Esophagus muscularis mucosa (tissue), 4 donors: ENCODE results near the gene CCBE1. TPM values are rescaled to one million over a fixed set of nuclear protein-coding genes. Genes with fewer than 3 reads are reported as not detected.

Experiments used
- DNase-seq: peaks from one replicate; pipeline ENCODE4 v3.0.0-alpha.2; 2017; ENCODE audit errors: extremely low spot score
- H3K27ac ChIP-seq, 4 donors: fragments of 200-600 bp; sonication (generic); replicated peaks in 1 of 4; 1 replicate in 3 of 4; 2 replicates in 1 of 4; pipeline ENCODE4 v1.5.1; 2016 to 2019; ENCODE audit warnings: mild to moderate bottlenecking in 1 of 4
- H3K27me3 ChIP-seq, 4 donors: fragments of 200-600 bp; sonication (generic); one replicate each; pipeline versions ENCODE4 v1.5.1 to v1.6.0; 2016 to 2019
- H3K36me3 ChIP-seq, 4 donors: fragments of 200-600 bp; sonication (generic); one replicate each; pipeline ENCODE4 v1.5.1; 2016 to 2019
- H3K4me1 ChIP-seq, 4 donors: fragments of 200-600 bp; sonication (generic); one replicate each; pipeline ENCODE4 v1.5.1; 2016 to 2019
- H3K4me3 ChIP-seq, 4 donors: fragments of 200-600 bp; sonication (generic); 1 replicate in 2 of 4; 2 replicates in 2 of 4; pipeline ENCODE4 v1.5.1; 2016 to 2019; ENCODE audit warnings: mild to moderate bottlenecking in 4 of 4, moderate library complexity in 1 of 4
- H3K9me3 ChIP-seq, 4 donors: fragments of 200-600 bp; sonication (generic); 1 replicate in 3 of 4; 2 replicates in 1 of 4; pipeline ENCODE4 v1.5.1; 2016 to 2019
- EP300 ChIP-seq: sonication (generic); formaldehyde crosslinking; IDR thresholded peaks from one replicate; pipeline ENCODE4 v1.6.1; 2017; ENCODE audit warnings: antibody characterized with exemption
- POLR2A ChIP-seq: fragments of 450-650 bp; IDR thresholded peaks from one replicate; pipeline ENCODE4 v1.6.1; 2017; ENCODE audit warnings: antibody characterized with exemption, moderate library complexity, mild to moderate bottlenecking, low read depth
- POLR2AphosphoS5 ChIP-seq, 2 donors: sonication (generic); formaldehyde crosslinking; IDR thresholded peaks; one replicate each; pipeline ENCODE4 v1.6.1; 2017; ENCODE audit warnings: antibody characterized with exemption in 2 of 2
- WGBS: methylation state at CpG from one replicate; pipeline ENCODE4 v1.1.5; 2018; 5-methylcytosine and 5-hydroxymethylcytosine counted together
- intact Hi-C: fragments of 100-400 bp; cut with DNase I; formaldehyde crosslinking; loops from one replicate; pipeline ENCODE4 v1.15.1; 2023
- total RNA-seq, 4 donors: library from RNA; depleted of rRNA; stranded (reverse); fragments of >200 nt; gene quantifications; one replicate each; pipeline versions ENCODE4 v1.1.0 to v1.2.1, GENCODE V29; 2016
- TF ChIP-seq, protein P1 (sequence below), 3 experiments: fragments of 200-600 bp in 2 of 3; fragments of 450-650 bp in 1 of 3; sonication (generic) in 2 of 3; IDR thresholded peaks; one replicate each; pipeline ENCODE4 v1.5.1; 2017 to 2019; ENCODE audit warnings: antibody characterized with exemption in 3 of 3, mild to moderate bottlenecking in 2 of 3, moderate library complexity in 1 of 3

CCBE1 gene
- total RNA-seq, 4 donors from 2014 or later = 1.6 to 11.1 (median 2.7) TPM

DNA sequence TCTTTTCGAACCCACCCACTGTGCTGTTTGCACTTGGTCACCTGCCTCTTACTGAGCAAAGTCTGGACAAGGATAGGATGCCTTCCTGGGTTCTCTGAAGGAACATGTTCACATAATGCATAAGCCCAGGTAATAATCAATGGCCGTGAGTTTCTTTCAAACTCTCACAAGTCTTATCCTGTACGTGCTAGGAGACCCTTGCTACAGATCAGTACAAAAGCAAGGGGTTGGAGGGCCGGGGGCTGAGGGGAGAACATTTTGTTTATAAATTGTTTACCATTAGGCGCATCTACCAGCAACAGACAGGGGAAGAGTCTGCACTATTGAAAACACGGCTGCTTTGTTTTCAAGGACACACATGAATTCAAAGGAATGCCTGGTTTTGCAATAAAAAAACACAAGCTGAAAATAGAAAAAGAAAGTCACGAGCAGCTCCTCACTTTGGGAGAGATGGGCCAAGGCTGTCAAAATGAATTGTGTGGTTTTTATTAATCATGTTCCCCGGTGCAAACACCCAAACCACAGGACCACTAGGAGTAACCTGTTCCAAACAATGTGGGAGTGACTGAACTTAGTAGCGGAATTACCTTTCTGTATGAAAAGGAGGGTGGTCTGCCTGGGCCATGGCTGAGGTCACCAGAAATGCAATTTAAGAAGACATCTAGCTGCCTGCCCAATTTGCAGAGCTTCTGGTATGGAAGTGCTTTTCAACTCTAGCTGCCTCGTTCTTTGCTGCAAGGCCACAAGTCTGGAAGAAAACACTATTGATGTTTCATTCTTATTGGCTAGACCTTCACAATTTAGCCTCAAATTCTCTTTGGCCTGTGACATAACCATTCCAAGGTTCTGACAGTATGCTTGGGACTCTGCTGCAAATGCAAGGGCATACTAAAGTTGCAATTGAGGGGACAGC, 73.5 kb downstream of the CCBE1 start:
- TF ChIP-seq EP300 = no peak
- TF ChIP-seq, protein P1, sequence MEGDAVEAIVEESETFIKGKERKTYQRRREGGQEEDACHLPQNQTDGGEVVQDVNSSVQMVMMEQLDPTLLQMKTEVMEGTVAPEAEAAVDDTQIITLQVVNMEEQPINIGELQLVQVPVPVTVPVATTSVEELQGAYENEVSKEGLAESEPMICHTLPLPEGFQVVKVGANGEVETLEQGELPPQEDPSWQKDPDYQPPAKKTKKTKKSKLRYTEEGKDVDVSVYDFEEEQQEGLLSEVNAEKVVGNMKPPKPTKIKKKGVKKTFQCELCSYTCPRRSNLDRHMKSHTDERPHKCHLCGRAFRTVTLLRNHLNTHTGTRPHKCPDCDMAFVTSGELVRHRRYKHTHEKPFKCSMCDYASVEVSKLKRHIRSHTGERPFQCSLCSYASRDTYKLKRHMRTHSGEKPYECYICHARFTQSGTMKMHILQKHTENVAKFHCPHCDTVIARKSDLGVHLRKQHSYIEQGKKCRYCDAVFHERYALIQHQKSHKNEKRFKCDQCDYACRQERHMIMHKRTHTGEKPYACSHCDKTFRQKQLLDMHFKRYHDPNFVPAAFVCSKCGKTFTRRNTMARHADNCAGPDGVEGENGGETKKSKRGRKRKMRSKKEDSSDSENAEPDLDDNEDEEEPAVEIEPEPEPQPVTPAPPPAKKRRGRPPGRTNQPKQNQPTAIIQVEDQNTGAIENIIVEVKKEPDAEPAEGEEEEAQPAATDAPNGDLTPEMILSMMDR (IDR thresholded peaks at IDR 0.05) = no peak
- no peak for TF ChIP-seq POLR2A
- TF ChIP-seq POLR2AphosphoS5 (IDR thresholded peaks at IDR 0.05) = no peak
- Histone ChIP-seq H3K27ac (peak overlapping the region in 3 of 4 donors; percentile 2 to 53 (median 25)), H3K36me3 (no peaks in the 10 kb centered on the region), H3K27me3 (no peaks in the 10 kb centered on the region), H3K9me3 (no peaks in the 10 kb centered on the region), H3K4me1 (peaks cover 0 to 16% (median 14%) of the 10 kb centered on the region in 4 donors), H3K4me3 (no peak overlapping the region)
- intact Hi-C loops = no loop called here
- WGBS = 58% methylated on average over 10 of the region's 10 CpGs
- DNase-seq = peak; percentile 89

DNA sequence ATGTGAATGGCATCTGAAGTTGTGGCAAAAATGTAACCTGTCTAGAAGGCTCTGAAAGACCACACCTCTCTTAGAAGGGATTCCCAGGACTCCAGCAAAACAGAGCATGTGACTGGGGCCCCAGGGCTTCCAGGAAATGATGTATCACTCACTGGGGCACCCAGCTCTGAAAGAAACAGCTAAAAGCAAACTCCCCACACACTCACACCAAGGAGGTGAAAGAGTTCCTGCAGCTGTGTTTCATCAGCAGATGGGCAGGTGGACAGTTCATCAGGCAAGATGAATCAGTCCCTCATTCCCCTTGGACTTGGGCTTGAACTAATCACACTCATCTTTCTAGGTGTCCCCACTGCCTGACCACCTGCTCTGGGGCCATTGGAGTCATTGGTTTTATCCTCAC, 76.2 kb downstream of the CCBE1 start:
- Histone ChIP-seq H3K27me3 (no peaks in the 10 kb centered on the region), H3K4me1 (peaks cover 0 to 16% (median 14%) of the 10 kb centered on the region in 4 donors), H3K27ac (no peak overlapping the region), H3K36me3 (no peaks in the 10 kb centered on the region), H3K9me3 (no peaks in the 10 kb centered on the region), H3K4me3 (no peak overlapping the region)
- intact Hi-C loops = no loop called here
- TF ChIP-seq EP300 = no peak
- no peak for DNase-seq

DNA sequence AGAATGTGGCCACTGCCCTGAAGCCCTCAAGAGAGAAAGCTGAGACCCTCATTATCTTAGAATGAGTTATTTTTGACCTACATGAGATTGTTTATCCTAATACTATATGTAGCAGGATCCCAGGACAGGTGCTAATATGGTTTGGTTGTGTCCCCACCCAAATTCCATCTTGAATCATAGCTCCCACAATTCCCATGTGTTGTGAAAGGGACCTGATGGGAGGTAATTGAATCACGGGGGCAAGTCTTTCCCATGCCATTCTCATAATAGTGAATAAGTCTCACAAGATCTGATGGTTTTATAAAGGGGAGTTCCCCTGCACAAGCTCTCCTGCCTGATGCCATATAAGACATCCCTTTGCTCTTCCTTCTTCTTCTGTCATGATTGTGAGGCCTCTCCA, 76.8 kb downstream of the CCBE1 start:
- no peaks in the 10 kb centered on the region for H3K9me3 ChIP-seq
- H3K4me3 ChIP-seq = no peak overlapping the region
- DNase-seq = no peak
- H3K27ac ChIP-seq = no peak overlapping the region
- TF ChIP-seq EP300 (no peak), POLR2AphosphoS5 (IDR thresholded peaks at IDR 0.05) (no peak), POLR2A (no peak)
- TF ChIP-seq, protein P1 (IDR thresholded peaks at IDR 0.05) = no peak
- intact Hi-C loops = no loop called here
- H3K36me3 ChIP-seq = no peaks in the 10 kb centered on the region
- 100% methylated on average over 1 of the region's 1 CpG for WGBS
- no peaks in the 10 kb centered on the region for H3K27me3 ChIP-seq
- H3K4me1 ChIP-seq = peaks cover 0 to 16% (median 14%) of the 10 kb centered on the region in 4 donors

DNA sequence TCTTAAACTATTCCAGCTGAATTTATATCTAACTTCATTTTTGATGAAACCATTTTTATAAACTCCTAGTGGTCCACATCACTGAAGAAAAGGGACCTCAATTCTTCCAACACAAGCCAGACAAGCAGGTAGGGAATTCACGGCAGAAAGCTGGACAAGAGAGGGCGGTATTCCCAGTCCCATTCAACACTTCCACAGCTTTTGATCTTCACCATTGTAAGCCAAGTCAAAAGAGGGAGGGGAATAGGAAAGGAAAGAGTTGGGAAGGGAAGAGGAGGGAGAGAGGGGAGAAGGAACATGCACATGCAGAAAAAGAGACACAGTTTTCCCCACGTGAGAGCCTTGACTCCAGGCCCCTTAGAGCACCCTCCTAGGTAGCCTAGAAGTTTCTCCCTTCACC, 77.4 kb downstream of the CCBE1 start:
- intact Hi-C loops = no loop called here
- Histone ChIP-seq H3K27me3 (no peaks in the 10 kb centered on the region), H3K9me3 (no peaks in the 10 kb centered on the region), H3K4me3 (no peak overlapping the region), H3K27ac (no peak overlapping the region), H3K36me3 (no peaks in the 10 kb centered on the region), H3K4me1 (peaks cover 0 to 16% (median 14%) of the 10 kb centered on the region in 4 donors)
- TF ChIP-seq POLR2AphosphoS5 (IDR thresholded peaks at IDR 0.05) = no peak
- TF ChIP-seq EP300 = no peak
- no peak for TF ChIP-seq POLR2A
- 65% methylated on average over 3 of the region's 3 CpGs for WGBS
- no peak for DNase-seq

DNA sequence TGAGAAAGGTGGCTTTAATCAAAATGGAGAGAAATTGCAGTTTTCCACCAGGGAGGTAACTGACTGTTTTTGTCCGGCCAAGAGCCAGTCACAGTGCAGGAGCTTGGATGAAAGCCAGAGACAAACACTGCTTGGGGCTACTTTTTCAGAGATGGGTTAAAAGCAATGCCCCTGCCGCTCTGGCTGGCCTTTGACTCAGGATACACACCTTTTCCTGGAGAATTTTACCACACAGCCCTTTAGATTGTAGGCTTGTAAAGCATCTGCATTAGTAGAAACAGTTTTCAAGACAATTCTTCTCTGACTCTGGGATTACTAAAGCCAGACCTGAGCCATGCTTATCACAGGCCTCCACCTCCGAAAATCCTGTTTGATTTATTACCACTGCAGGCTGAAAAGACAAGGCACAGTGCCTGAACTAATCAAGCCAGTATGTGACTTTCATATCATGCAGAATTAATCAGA, 79.7 kb downstream of the CCBE1 start:
- DNase-seq = no peak
- Histone ChIP-seq H3K4me1 (peaks cover 0 to 5% (median 0%) of the 10 kb centered on the region in 4 donors), H3K4me3 (no peak overlapping the region), H3K27me3 (no peaks in the 10 kb centered on the region), H3K27ac (no peak overlapping the region), H3K9me3 (no peaks in the 10 kb centered on the region), H3K36me3 (no peaks in the 10 kb centered on the region)
- intact Hi-C loops = no loop called here
- TF ChIP-seq EP300 = no peak
- no peak for TF ChIP-seq POLR2AphosphoS5 (IDR thresholded peaks at IDR 0.05)
- TF ChIP-seq, protein P1 (IDR thresholded peaks at IDR 0.05) = no peak
- no peak for TF ChIP-seq POLR2A
- 52% methylated on average over 3 of the region's 3 CpGs for WGBS
